ENCODE data around the gene PLN.

DNA sequence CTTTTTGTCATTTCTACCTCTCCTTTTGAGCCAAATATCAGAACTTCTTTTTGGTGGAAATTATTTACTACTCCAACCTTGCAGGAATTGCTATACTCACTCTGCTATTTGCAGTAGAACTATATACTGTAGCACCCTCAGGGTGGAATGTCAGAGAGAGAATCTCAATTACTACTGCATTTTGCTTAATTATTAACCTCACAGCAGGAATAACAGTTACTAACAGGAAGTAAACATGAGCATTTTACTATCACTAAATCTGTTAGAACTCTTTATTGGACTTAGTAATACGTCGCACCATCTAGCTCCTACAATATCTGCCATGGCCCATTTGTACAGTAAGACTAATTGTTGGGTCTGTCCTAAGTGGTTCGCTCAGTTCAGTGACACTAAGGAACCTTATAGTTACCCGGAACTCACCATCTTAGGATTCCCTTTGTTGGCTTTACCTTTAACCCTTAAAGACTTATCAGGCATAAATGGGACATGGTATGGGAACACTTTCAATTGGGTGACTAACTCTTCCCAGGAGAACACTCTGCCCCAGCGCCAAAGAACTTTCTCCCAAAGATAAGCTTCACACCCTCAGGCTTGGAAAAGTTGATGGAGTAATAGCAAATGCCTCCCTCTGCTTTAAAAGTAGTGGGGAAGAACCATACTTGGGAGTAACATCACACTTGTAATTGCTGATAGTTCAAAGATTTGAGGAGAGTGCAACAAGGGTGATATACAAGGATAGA lies 38.8 kb downstream of the PLN start:
- TF ChIP-seq POLR2A (IDR thresholded peaks at IDR 0.05) = no peak
- TF ChIP-seq, protein P1, sequence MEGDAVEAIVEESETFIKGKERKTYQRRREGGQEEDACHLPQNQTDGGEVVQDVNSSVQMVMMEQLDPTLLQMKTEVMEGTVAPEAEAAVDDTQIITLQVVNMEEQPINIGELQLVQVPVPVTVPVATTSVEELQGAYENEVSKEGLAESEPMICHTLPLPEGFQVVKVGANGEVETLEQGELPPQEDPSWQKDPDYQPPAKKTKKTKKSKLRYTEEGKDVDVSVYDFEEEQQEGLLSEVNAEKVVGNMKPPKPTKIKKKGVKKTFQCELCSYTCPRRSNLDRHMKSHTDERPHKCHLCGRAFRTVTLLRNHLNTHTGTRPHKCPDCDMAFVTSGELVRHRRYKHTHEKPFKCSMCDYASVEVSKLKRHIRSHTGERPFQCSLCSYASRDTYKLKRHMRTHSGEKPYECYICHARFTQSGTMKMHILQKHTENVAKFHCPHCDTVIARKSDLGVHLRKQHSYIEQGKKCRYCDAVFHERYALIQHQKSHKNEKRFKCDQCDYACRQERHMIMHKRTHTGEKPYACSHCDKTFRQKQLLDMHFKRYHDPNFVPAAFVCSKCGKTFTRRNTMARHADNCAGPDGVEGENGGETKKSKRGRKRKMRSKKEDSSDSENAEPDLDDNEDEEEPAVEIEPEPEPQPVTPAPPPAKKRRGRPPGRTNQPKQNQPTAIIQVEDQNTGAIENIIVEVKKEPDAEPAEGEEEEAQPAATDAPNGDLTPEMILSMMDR (IDR thresholded peaks at IDR 0.05 in 8 of 11, conservative IDR thresholded peaks at IDR 0.05 in 3 of 11) = no peak
